Measurements from ENCODE around the gene PTPRG.

DNA sequence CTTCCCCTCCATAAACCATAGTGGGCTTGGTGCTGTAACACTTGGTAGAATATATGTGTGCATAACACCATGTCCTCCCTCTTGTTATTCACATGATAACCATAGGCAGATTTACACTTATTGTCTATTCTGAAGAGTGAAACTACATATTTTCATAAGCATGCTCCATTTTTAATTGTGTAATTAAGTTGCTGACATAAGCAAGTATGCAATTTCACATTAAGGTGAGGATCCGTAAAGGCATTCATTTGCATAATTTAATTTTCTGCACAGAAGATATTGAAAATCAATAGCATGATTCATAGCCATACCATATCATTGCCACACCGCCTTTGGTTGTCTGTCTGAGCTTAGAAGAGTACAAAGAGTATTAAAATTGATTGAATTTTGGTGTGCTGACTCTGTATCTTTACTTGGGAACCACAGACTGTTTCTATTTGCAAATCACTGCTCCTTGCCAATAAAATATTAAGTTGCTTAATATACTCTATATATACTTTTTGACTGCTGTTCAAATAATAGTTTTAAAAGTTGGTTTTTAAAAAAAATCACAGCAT, 182.4 kb downstream of the PTPRG start:
- TF ChIP-seq POLR2A (IDR thresholded peaks at IDR 0.05; ENCODE audit: low read depth, low read length) (no peak), POLR2AphosphoS5 (IDR thresholded peaks at IDR 0.05; ENCODE audit: low read depth, low read length) (no peak), TAF1 (IDR thresholded peaks at IDR 0.05; ENCODE audit: borderline replicate concordance, low read depth, low read length) (no peak)
